Stimulated activated CD8-positive, alpha-beta memory T cell treated with anti-CD3 and anti-CD28 coated beads, Interleukin-12 subunit alpha, Interleukin-12 subunit beta, amount 100 ng/mL, for 24 hours (primary cell): ENCODE data around the gene TMEM221.

Experiments
- DNase-seq: peaks from one replicate; pipeline ENCODE4 v3.0.0-alpha.2; 2020; ENCODE audit errors: extremely low read depth

Gene TMEM221

GRCh38 chr19:17441241-17442021, 7.0 kb downstream of the TMEM221 start:
- no peak for DNase-seq

DNA sequence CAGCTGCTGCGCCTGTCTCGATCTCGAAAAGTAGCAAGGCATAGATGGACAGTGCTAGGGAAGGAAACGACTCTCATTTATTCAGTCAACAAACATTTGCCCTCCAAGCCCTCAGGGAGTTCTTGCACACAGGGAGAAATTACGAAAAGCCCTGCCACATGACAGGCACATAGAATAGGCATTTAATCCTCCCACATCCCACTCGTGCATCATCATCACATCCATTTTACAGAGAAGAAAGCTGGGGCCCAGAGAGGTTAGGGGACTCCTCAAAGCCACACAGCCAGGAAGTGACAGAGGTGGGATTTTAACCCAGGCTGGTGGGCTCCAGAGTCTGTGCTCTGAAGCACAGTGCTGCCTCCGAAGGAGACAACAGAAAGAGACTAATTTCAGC, 11.6 kb downstream of the TMEM221 start:
- no peak for DNase-seq

DNA sequence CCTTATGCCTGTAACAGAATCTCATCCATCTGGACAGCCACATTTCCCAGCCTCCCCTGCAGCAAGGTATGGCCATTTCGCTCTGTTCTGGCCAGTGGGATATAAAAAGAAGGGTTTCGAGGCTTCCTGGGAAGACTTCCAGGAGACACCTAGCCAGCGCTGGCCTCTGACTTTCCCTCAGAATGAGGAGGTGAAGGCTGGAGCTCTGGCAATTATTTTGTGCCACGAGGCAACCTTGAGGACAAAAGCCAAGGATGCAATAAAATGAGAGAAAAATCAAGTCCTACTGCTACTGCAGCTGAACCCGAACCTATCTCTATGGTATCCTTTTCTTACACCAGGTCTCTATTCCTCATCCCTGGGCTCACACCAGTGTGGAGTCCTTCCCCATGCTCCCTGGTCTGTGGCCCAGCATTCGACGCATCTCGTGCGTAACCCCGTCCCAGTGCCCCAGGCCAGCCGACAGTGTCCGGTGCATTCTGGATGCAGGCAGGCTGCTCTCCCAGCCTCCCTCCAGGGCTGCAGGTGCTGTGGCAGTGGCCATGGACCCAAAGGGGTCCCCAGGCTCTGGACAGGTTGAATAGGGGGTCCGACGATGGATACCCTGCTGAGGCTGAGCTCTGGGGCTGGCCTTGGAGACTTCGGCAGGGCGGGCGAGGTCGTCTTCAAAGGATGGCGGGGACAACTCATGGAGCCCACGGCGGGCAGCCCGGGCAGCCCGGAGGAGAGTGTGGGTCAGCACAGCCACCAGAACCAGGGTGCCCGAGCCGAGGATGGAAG, 12.2 kb downstream of the TMEM221 start:
- DNase-seq: no peak

- DNase-seq: no peak
These were observed 13.2 kb downstream of the TMEM221 start for GRCh38 chr19:17435218-17435617.

- no peak for DNase-seq
These were observed 17.1 kb downstream of the TMEM221 start for GRCh38 chr19:17431417-17431816.

DNA sequence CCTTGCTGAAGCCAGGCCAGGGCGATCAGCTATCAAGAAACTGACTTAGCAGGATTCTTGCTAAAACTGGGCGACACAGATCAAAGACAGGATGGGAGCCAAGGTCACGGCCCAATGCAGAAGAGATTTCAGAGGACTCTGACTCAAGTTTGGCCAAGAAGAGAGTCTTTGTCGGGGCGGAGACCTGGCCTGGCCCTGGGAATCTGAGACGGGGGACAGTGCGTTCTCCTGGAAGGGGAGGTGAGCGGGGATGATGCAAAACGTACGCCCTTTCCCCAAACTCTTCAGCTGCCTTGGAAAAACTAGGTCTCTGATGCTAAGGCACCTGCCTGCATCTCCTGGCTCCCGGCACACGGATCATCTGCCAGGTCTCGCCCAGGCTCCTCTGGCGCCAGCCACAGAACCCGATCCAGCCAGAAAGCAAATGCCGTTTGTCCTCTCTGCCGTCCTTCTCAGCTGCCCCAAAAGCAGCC, 18.8 kb downstream of the TMEM221 start:
- no peak for DNase-seq

DNA sequence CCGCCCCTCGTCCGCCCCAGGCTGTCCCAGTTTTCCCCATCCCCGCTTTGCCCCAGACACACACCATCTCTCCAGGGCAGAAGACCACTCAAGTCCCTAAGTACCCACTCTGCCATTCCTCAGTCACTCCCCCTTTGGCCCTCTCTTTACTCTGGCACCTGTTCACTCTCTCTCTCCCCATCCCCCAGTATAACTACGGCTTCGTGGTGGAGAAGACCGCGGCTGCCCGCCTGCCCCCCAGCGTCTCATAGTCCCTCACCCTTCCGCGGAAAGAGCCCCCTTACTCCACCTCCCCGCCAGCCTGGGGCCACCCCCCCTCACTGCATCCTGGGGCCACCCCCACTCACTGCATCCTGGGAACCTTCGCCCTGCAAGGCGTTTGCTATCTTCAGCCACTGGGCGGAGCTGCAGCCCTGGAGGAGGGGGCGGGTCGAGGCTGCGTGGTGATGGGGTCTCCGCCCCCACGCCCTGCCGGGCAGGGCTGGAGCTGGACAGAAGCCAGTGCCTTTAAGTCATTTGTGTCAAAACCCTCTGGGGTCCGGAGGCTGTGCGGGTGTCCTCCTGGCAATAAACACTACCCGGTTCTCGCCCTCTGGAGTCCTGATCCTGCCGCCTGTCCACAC, 23.6 kb downstream of the TMEM221 start:
- DNase-seq: no peak

- no peak for DNase-seq
These were observed 24.8 kb downstream of the TMEM221 start for GRCh38 chr19:17423429-17424208.

DNA sequence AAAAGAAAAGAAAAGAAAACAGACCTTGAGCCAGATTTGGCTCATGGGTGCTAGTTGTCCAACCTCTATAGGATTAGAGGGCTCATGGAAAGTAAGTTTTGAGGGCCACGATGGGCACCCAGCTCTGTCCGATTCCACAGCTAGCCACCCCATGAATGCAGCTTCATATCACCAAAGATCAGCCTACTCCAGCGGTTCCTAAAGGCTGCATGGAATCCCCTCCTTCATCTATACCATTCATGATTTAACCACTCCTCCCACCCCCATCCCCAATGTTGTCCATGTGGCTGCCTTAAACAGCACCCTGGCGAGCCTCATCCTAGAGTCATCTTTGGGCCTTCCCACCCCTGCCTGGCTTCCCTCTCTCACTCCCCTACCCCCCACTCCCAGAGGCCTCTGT, 26.5 kb downstream of the TMEM221 start:
- DNase-seq: no peak

- DNase-seq: no peak
These were observed 28.0 kb downstream of the TMEM221 start for GRCh38 chr19:17420475-17420924.

- peak; percentile 83 for DNase-seq
These were observed 28.6 kb downstream of the TMEM221 start, which contains the start of gene MVB12A for GRCh38 chr19:17419621-17420474. Gene MVB12A (plus strand): TSS chr19:17420047. CDS start chr19:17420136, 89 bp downstream.

DNA sequence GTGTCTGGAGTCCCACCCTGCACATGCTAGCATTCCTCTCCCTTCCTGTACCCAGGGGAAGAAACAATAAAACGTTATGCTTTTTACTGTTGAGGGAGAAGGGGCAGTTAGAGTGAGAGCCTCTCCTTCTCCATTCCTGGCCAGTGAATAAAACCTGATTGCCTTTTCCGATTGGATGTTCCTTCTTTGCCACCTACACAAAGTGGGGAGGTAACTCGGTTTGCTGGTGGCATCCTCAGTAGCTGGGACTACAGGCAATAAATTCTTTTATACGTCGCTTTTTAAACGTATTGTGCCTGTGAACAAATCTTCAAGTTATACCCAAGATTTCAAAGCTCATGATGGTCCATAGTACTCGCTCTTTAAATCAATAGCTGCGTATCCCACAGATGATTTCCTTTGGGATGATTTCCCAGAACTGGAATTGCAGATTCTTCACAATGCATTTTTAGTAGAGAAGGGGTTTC, 29.3 kb downstream of the TMEM221 start:
- DNase-seq: no peak

DNA sequence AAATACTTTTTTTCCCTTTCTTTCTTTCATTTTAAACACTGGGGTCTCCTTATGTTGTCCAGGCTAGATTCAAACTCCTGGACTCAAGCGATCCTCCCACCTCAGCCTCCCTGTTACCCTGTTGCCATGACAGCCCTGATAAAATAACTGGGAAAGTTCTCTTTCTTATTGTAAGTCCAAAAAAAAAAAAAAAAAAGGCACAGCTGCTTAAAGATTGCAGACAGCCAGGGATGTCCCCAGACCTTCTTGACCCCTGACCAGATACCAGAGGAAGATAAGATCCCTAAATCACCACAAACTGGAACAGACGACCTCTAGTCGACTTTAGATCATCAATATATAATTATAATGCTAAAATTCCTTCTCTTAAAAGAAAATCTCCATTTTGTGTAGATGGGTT, 29.8 kb downstream of the TMEM221 start:
- no peak for DNase-seq

- no peak for DNase-seq
These were observed 33.3 kb downstream of the TMEM221 start for GRCh38 chr19:17415121-17415520.

- DNase-seq: no peak
These were observed 34.4 kb downstream of the TMEM221 start for GRCh38 chr19:17414097-17414496.

DNA sequence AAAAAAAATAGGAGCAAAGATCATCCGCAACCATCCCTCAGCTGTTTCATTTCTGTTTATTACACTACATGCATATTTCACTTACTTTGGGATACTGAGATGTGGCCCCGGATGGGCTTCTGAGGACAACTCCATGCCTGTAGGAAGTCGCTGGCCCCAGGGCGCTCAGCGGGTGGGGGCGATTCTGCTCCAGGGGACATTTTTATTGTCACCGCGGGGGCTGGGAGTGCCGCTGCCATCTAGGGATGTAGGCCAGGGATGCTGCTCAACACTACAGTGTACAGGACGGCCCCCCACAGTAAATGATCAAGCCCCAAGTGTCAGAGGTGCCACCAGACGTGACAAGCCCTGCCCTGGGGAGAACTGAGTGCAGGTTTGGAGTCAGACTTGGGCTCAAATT, 36.7 kb downstream of the TMEM221 start:
- DNase-seq: no peak

- DNase-seq: no peak
These were observed 38.5 kb downstream of the TMEM221 start for GRCh38 chr19:17409990-17410389.

- no peak for DNase-seq
These were observed 41.6 kb downstream of the TMEM221 start for GRCh38 chr19:17406887-17407196.

DNA sequence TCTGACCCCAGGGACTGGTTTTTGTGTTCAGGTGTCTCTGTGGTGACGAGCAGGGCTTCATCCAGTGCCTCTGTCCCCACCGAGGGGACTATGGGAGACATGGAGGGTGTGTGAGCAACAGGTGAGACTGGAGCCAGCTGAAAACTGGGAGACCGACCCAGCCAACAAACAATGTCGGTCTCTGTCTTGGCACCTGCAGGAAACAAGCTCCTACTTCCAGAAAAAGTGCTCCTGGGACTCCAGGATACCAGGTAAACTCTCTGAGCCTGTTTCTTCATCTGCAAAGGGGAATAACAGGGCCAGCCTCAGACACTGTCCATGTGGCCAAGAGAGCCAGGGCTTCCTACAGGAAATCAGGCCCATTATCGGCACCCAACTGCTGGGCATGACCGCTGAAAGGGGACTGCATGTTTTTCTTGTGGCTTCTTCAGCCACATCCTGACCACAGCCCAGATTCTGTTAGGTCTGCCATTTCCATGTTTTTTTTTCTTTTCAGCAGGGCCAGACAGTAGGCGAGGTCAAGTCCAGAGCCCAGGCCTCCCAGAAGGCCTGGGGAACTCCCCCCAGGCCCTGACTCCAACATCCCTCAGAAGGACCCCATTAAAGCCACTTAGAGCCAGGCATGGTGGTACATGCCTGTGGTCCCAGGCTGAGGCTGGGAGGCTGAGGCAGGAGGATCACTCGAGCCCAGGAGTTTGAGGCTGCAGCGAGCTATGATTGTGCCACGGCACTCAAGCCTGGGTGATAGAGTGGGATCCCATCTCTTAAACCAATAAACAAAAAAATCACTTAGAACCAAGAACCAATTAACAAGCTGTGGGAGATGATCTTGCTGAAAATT, 42.2 kb downstream of the TMEM221 start:
- no peak for DNase-seq
